Tibial nerve (tissue), 4 donors: ENCODE results near the gene SLC29A3. TPM values are rescaled to one million over a fixed set of nuclear protein-coding genes. Genes with fewer than 3 reads are reported as not detected.
A peak's percentile ranks its signal among the peaks of the same experiment; 100 is the strongest.

Experiments used
- DNase-seq, 2 donors: peaks; one replicate each; pipeline ENCODE4 v3.0.0-alpha.2; 2019; ENCODE audit warnings: low spot score in 2 of 2
- H3K27ac ChIP-seq, 4 donors: fragments of 200-600 bp; sonication (generic) in 3 of 4; one replicate each; pipeline ENCODE4 v1.5.1; 2017 to 2019; ENCODE audit warnings: mild to moderate bottlenecking in 1 of 4
- H3K27me3 ChIP-seq, 2 donors: fragments of 200-600 bp; sonication (generic) in 1 of 2; one replicate each; pipeline versions ENCODE4 v1.5.1 to v1.6.0; 2017 to 2019
- H3K36me3 ChIP-seq, 3 donors: fragments of 200-600 bp; sonication (generic); one replicate each; pipeline ENCODE4 v1.5.1; 2018 to 2019
- H3K4me1 ChIP-seq, 4 donors: fragments of 200-600 bp; sonication (generic) in 3 of 4; one replicate each; pipeline ENCODE4 v1.5.1; 2017 to 2019
- H3K4me3 ChIP-seq, 4 donors: fragments of 200-600 bp; sonication (generic) in 3 of 4; one replicate each; pipeline ENCODE4 v1.5.1; 2017 to 2019; ENCODE audit warnings: mild to moderate bottlenecking in 1 of 4, moderate library complexity in 1 of 4
- H3K9me3 ChIP-seq, 4 donors: fragments of 200-600 bp; sonication (generic) in 3 of 4; one replicate each; pipeline ENCODE4 v1.5.1; 2017 to 2019
- EP300 ChIP-seq, 2 donors: sonication (generic); formaldehyde crosslinking; IDR thresholded peaks; one replicate each; pipeline ENCODE4 v1.6.1; 2017; ENCODE audit warnings: antibody characterized with exemption in 2 of 2, mild to moderate bottlenecking in 1 of 2
- POLR2A ChIP-seq, 2 donors: fragments of 450-650 bp; IDR thresholded peaks; one replicate each; pipeline ENCODE4 v1.6.1; 2017; ENCODE audit warnings: antibody characterized with exemption in 2 of 2, mild to moderate bottlenecking in 2 of 2, moderate library complexity in 2 of 2
- WGBS, 2 donors: methylation state at CpG; one replicate each; pipeline ENCODE4 v1.1.5; 2018; 5-methylcytosine and 5-hydroxymethylcytosine counted together
- total RNA-seq, 4 donors: library from RNA; depleted of rRNA; stranded (reverse); fragments of >200 nt; gene quantifications; one replicate each; pipeline ENCODE4 v1.1.0, GENCODE V29; 2016
- TF ChIP-seq, protein P1 (sequence below), 5 experiments: fragments of 200-600 bp in 3 of 5; fragments of 450-650 bp in 2 of 5; sonication (generic) in 3 of 5; IDR thresholded peaks; one replicate each; pipeline ENCODE4 v1.5.1; 2016 to 2019; ENCODE audit warnings: antibody characterized with exemption in 5 of 5, mild to moderate bottlenecking in 3 of 5, moderate library complexity in 2 of 5

Gene SLC29A3
- total RNA-seq, 4 donors from 2014 or later, result 6.5 to 10.1 (median 7.4) TPM

DNA sequence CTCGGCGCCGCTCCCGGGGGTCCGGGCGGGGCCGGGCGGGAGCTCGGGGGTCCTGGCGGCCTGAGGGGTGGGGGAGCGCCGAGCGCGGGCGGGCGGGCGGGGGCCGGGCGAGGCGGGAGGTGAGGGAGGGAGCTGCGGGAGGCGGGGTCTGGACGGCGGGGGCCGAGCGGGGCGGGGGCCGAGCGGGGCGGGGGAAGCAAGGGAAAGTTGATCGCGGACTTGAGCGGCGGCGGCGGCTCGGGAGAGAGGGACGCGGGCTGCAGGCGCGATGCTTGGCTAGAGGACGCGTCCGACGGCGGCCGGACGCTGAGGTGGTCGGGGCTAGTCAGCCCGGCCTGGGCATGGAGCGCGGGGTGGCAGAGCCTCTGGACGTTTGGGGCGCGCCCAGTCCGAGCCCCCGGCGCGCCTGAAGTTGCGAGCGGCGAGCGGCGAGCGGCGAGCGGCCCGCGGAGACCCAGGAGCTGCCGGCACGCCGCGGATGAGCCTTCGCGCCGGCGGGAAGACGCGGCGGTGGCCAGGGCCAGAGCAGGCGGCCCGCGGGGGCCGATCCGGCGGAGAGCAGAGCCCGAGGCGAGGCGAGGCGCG lies 77.7 kb downstream of the SLC29A3 start, which contains the start of gene CDH23:
Gene CDH23 (plus strand): TSS at position 210 of the 585 bp plus-strand sequence. CDS start 42,912 bp downstream, outside the sequence.
- peaks cover 0 to 26% of the 10 kb centered on the region in 2 donors for H3K27me3 ChIP-seq
- no peaks in the 10 kb centered on the region for H3K36me3 ChIP-seq
- no peaks in the 10 kb centered on the region for H3K9me3 ChIP-seq
- peak within 1 kb of the TSS; percentile 50 to 60 (median 56) for H3K4me3 ChIP-seq
- TF ChIP-seq EP300 (IDR thresholded peaks at IDR 0.05) (no peak), POLR2A (IDR thresholded peaks at IDR 0.05) (no peak)
- TF ChIP-seq, protein P1, sequence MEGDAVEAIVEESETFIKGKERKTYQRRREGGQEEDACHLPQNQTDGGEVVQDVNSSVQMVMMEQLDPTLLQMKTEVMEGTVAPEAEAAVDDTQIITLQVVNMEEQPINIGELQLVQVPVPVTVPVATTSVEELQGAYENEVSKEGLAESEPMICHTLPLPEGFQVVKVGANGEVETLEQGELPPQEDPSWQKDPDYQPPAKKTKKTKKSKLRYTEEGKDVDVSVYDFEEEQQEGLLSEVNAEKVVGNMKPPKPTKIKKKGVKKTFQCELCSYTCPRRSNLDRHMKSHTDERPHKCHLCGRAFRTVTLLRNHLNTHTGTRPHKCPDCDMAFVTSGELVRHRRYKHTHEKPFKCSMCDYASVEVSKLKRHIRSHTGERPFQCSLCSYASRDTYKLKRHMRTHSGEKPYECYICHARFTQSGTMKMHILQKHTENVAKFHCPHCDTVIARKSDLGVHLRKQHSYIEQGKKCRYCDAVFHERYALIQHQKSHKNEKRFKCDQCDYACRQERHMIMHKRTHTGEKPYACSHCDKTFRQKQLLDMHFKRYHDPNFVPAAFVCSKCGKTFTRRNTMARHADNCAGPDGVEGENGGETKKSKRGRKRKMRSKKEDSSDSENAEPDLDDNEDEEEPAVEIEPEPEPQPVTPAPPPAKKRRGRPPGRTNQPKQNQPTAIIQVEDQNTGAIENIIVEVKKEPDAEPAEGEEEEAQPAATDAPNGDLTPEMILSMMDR (IDR thresholded peaks at IDR 0.05), result no peak
- H3K27ac ChIP-seq, result peak within 1 kb of the TSS in 1 of 4 donors; percentile 70
- H3K4me1 ChIP-seq, result peaks cover 0 to 21% (median 13%) of the 10 kb centered on the region in 4 donors
- no peak for DNase-seq
- WGBS, 2 donors, result 0 to 1% methylated on average over 40 to 47 of the region's 91 CpGs

DNA sequence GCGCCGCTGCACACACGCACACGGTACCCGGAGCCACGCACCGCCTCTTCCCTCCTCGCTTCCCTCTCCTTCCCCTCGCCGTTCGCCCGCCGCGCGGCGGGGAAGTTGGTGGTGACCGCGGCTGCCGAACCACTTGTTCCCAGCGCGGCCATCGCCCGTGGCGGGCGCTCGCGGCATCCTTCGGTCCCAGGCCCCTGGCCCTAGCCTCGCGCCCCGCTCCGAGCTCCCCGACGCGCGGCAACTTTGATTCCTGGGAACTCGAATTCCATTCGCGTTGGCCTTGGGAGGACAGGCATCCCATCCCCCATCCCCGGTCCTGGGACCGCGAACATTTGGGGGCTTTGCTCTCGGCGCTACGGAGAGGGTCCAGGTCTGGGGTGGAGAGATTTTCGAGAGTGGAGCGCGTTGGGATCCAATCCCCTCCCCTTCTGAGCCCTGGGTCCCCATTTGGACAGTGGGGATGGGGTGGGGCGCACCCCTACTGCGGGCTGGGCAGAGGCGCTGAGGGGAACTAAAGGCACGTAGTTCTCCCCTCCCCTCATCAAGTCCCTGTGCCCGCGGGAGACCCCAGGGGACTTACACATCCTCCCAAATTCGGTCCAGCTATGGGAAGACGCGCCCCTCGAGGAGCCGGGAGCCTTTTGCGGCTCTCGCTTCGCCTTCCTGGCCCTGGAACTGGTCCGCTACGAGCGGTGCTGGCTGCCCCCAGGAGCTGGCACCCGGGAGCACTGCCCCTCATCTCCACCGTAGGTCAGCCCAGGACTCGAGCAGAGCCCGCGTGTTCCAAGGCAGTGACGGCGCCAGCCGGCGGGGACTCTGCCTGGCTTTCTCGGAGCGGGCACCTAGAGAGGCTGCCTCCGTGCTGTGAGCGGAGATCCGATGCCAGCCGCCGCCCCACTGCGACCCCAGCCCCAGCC lies 78.5 kb downstream of the SLC29A3 start:
- Histone ChIP-seq H3K27ac (peak overlapping the region in 1 of 4 donors; percentile 70), H3K27me3 (peaks cover 0 to 29% of the 10 kb centered on the region in 2 donors)
- no peak for TF ChIP-seq POLR2A (IDR thresholded peaks at IDR 0.05)
- TF ChIP-seq, protein P1 (IDR thresholded peaks at IDR 0.05), result no peak

DNA sequence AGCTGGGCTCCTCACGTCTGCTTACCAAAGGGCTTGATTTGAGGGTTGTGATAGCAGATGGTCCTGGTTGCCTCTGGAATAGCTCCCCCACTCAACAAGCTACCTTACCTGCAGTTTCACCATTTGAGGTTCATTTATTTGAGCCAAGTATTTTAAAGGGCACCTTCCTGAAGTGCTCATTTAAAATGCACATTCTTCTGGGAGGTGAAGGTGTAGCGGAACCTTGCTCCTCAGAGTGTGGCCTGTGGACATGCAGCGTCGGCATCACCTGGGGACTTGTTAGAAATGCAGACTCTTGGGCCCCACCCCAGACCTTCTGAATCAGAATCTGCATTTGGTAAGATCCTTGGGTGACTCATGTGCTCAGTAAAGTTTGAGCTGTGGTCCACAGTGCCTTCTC lies 79.9 kb downstream of the SLC29A3 start:
- Histone ChIP-seq H3K4me3 (no peak overlapping the region), H3K27ac (no peak overlapping the region)
- WGBS, 2 donors, result 69 to 84% methylated on average over 4 of the region's 4 CpGs

More for the DNA sequence above, 78.5 kb downstream of the SLC29A3 start:
- no peak for DNase-seq
- 1% methylated on average over 37 to 66 of the region's 82 CpGs for WGBS, 2 donors
- H3K9me3 ChIP-seq, result no peaks in the 10 kb centered on the region
- H3K4me1 ChIP-seq, result peaks cover 0 to 21% (median 13%) of the 10 kb centered on the region in 4 donors
- H3K4me3 ChIP-seq, result peak overlapping the region; percentile 50 to 60 (median 56)
- no peaks in the 10 kb centered on the region for H3K36me3 ChIP-seq

DNA sequence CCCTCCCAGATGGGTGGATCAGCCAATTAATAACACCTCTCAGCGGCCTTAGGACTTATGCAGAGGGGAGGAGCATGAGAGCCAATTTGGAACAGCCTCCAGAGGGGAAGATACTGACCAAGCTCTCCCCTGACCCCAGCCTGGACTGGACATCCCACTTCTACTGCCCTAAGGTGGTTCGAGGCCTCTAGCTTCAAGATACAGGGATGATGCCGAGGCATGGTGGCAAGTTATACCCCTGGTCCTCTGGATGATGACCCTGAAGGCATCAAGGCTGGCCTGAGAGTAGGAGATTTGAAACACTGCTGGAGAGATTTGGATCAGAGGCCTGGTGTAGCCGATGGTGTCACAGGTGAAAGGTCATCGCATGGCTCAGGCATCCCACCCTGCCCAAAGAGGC lies 80.9 kb downstream of the SLC29A3 start:
- H3K27me3 ChIP-seq, result peaks cover 0 to 29% of the 10 kb centered on the region in 2 donors
- 82 to 94% methylated on average over 5 of the region's 5 CpGs for WGBS, 2 donors
- TF ChIP-seq, protein P1 (IDR thresholded peaks at IDR 0.05), result no peak
- TF ChIP-seq POLR2A (IDR thresholded peaks at IDR 0.05) (no peak), EP300 (IDR thresholded peaks at IDR 0.05) (no peak)

More for the DNA sequence above, 79.9 kb downstream of the SLC29A3 start:
- DNase-seq, result no peak
- no peak for TF ChIP-seq EP300 (IDR thresholded peaks at IDR 0.05)
- H3K27me3 ChIP-seq, result peaks cover 0 to 29% of the 10 kb centered on the region in 2 donors
- peaks cover 0 to 21% (median 13%) of the 10 kb centered on the region in 4 donors for H3K4me1 ChIP-seq
- H3K36me3 ChIP-seq, result no peaks in the 10 kb centered on the region
- no peaks in the 10 kb centered on the region for H3K9me3 ChIP-seq

DNA sequence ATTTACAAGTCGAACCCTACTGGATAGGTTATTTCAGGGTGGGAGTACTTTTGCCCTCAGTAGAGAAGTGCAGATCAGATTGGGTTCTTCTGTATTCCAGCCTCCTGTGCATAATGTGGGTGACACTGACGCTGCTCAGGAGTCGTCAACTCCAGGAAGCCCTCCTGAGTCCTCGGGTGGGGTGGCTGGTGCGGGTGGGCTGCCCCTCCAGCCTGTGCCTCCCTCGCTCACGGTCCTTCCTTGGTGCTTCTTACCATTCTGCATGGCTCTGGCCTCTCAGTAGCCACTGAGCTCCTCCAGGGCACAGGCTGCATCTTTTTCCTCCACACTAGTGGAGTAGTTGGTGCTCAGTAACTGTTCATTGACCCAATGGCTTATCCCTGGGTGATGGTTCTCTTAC lies 82.0 kb downstream of the SLC29A3 start:
- no peaks in the 10 kb centered on the region for H3K36me3 ChIP-seq
- H3K4me3 ChIP-seq, result no peak overlapping the region
- WGBS, 2 donors, result 89 to 92% methylated on average over 7 of the region's 7 CpGs
- H3K9me3 ChIP-seq, result no peaks in the 10 kb centered on the region
- DNase-seq, result no peak
- peaks cover 0 to 29% of the 10 kb centered on the region in 2 donors for H3K27me3 ChIP-seq
- H3K27ac ChIP-seq, result no peak overlapping the region
- peaks cover 0 to 21% (median 13%) of the 10 kb centered on the region in 4 donors for H3K4me1 ChIP-seq
- TF ChIP-seq, protein P1 (IDR thresholded peaks at IDR 0.05), result no peak
- TF ChIP-seq POLR2A (IDR thresholded peaks at IDR 0.05) (no peak), EP300 (IDR thresholded peaks at IDR 0.05) (no peak)

More for the DNA sequence above, 80.9 kb downstream of the SLC29A3 start:
- DNase-seq, result no peak
- Histone ChIP-seq H3K4me3 (no peak overlapping the region), H3K9me3 (no peaks in the 10 kb centered on the region), H3K4me1 (peaks cover 0 to 21% (median 13%) of the 10 kb centered on the region in 4 donors), H3K27ac (no peak overlapping the region), H3K36me3 (no peaks in the 10 kb centered on the region)
